AG09309 (cell line): ENCODE measurements around the gene DIS3L2.

Experiments used
- DNase-seq: peaks from one replicate; pipeline ENCODE4 v3.0.0-alpha.2; 2010; ENCODE audit warnings: low read depth
- H3K4me3 ChIP-seq: 2 replicates; pipeline ENCODE4 v1.5.1; 2011; ENCODE audit warnings: mild to moderate bottlenecking, low read depth, low read length, moderate library complexity; ENCODE audit not compliant: control insufficient read depth
- CTCF ChIP-seq: IDR thresholded peaks from 2 replicates; pipeline ENCODE4 v1.5.1; 2011; ENCODE audit warnings: mild to moderate bottlenecking, low read depth, low read length, inconsistent platforms; ENCODE audit not compliant: insufficient read depth, control insufficient read depth; ENCODE audit errors: missing control alignments

The DIS3L2 gene, protein sequence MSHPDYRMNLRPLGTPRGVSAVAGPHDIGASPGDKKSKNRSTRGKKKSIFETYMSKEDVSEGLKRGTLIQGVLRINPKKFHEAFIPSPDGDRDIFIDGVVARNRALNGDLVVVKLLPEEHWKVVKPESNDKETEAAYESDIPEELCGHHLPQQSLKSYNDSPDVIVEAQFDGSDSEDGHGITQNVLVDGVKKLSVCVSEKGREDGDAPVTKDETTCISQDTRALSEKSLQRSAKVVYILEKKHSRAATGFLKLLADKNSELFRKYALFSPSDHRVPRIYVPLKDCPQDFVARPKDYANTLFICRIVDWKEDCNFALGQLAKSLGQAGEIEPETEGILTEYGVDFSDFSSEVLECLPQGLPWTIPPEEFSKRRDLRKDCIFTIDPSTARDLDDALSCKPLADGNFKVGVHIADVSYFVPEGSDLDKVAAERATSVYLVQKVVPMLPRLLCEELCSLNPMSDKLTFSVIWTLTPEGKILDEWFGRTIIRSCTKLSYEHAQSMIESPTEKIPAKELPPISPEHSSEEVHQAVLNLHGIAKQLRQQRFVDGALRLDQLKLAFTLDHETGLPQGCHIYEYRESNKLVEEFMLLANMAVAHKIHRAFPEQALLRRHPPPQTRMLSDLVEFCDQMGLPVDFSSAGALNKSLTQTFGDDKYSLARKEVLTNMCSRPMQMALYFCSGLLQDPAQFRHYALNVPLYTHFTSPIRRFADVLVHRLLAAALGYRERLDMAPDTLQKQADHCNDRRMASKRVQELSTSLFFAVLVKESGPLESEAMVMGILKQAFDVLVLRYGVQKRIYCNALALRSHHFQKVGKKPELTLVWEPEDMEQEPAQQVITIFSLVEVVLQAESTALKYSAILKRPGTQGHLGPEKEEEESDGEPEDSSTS

GRCh38 chr2:231961349-231962166, at the start of gene DIS3L2:
Gene DIS3L2, plus strand, starts transcription at chr2:231961713. Its CDS starts 53,215 bp downstream, at chr2:232014928.
- no peak for TF ChIP-seq CTCF
- H3K4me3 ChIP-seq = peak within 1 kb of the TSS; percentile 98
- DNase-seq = no peak

- DNase-seq = no peak
- TF ChIP-seq CTCF = no peak
- no peak overlapping the region for H3K4me3 ChIP-seq
Observed at GRCh38 chr2:231914077-231914690, 47.3 kb upstream of the DIS3L2 start.

DNA sequence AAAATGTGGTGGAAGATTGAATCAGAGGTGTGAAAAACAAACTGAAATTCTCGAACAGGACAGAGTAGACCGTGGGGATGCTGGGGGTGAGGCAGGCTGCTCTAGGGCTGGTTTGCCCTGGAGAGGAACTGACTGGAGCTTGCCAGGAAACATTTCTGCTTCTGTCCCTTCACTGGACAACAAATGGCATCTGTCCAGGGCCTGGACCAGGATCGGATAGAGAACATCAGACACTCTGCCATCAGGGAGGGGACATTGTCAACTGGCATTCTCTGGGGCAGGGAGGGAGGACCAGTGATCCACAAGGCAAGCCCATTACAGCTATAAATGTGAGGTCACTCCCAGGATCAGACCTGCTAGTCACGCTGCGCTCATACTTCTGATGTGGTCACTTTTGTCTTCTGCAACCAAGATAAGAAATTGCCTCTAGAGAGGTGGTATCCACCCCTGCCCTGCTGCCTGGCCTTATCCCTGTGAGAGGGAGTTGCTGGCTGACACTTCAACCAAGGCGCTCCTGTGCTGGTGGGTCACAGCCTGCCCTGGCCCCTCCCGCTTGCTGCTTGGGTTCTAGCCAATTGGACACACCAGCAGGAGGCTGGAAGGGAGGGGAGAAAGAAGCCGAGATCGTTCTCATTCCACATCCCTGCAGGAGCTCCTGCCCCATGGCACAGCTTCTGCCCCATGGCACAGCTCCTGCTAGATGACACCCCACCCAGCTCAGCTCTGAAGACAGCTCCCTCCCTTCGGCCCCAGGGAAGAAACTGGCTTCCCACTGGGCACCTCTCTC, 44.0 kb upstream of the DIS3L2 start:
- H3K4me3 ChIP-seq = no peak overlapping the region
- no peak for TF ChIP-seq CTCF
- DNase-seq = no peak

DNA sequence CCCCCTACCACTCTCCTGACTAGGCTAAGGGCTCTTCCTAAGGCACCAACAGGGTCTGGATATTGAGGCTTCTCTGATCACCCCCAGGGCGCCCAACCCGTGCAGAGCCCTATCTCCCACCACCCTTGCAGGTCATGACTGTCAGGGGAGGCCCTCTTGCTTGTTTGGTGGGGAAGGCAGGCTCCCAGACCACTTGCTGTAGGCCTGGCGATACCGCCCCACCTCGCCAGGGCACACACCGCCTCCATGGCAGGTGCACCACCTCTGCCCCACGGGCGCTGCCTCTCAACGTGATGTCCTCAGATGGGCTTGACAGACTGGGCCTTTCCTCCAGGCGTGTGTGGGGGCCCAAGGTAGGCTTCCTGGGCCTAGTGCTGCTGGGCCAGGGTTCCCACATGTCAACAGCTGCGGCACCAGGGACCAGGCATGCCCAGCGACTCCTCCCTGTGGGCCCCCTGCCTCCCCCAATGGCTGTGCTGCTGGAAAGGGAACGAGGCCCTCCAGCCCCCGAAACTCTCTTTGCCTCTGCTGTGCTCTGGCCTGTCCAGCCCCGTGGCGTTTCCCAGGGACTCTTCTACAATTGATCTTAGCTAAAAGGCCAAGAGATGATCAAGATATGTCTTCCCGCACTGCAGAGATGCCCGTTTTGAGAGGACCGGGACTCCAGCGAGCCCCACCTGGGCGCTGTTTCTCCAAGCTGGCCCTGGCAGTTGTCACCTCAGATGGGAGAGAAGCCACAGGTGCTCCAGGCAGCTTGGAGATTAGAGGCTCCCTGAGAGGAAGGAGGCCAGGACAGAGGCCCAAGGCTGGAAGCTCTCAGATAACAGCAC, 42.8 kb upstream of the DIS3L2 start:
- H3K4me3 ChIP-seq = no peak overlapping the region
- TF ChIP-seq CTCF = no peak
- no peak for DNase-seq

GRCh38 chr2:231919341-231920035, 42.0 kb upstream of the DIS3L2 start:
- no peak for DNase-seq
- no peak for TF ChIP-seq CTCF

More at GRCh38 chr2:231919341-231920035, 42.0 kb upstream of the DIS3L2 start:
- no peak overlapping the region for H3K4me3 ChIP-seq
